Measurements from ENCODE around the gene FTHL17.

Gene FTHL17

DNA sequence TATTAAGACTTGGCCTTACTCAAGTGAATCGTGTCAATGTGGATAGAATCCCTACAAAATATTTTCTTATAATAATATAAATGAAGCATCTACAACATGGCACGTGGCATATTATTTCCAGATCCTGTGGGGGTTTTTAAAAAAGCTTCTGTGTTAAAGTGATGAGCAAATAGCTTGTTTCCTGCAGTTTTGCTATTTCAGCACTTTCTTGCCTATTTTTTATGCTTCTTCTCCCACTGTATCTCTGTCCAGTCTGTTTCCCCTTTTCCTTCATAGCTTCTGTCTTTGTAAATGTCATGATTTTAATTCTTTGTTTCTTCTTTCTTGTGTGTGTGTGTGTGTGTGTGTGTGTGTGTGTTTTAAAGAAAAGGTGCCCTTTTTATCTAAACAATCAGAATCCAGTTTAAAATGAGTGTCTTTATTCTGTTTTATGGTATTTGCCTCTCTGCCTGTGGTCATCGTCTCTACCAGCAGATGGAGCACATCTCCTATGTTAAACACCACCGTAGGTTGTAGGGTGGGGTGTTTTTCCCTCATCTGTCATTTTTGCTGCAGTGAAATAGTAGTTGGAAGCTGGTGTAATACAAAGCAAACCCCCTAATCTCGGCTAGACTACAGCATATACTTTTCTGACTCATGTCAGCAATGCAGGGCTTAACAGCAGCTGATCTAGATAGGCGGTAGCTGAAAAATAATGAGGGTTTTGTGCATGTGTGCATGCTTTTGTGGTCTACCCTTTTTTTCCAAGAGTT is 33.1 kb downstream of the FTHL17 start:
- peak; percentile 9 to 18 for DNase-seq (ENCODE audit: low read depth in 2 of 2)

DNA sequence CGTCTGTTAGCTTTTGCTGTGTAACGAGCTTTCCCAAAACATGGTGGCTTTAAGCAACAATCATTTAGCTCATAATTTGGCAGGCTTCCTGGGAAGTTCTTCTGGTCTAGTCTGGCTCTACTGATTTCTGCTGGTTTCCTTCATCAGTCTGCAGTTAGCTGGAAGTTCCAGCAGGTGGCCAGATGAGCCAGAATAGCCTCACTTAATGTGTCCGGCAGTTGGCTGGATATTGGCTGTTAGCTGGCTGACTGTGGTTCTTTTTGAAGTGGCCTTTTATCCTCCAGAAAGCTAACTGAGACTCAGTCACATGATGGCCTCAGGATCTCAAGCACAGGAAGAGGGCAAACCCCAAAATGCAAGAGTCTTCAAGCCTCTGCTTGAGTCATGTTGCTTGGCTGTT is 34.9 kb downstream of the FTHL17 start:
- peak in 1 of 2 experiments; percentile 7 for DNase-seq (ENCODE audit: low read depth in 2 of 2)

- DNase-seq (ENCODE audit: low read depth in 2 of 2) = no peak
Measured at GRCh38 chrX:31027351-31027750, 44.5 kb downstream of the FTHL17 start.

DNA sequence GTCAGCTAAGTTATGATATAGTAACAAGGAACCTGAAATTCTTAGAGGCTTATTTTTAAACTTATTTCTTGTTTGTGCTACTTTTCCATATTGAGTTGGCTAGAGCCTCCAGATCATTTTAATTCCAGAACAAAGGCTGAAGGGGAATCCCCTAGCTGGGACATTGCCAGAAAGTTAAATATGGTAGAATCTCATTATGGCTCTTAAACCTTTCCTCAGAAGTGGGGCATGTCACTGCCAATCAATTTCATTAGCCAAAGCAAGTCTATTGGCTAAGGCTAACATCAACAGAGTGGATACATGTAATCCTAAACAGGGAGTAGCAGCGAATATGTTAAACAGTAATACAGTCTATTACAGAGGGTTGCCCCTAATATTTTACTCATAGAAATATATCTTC is 47.0 kb downstream of the FTHL17 start:
- DNase-seq (ENCODE audit: low read depth in 2 of 2) = no peak

DNA sequence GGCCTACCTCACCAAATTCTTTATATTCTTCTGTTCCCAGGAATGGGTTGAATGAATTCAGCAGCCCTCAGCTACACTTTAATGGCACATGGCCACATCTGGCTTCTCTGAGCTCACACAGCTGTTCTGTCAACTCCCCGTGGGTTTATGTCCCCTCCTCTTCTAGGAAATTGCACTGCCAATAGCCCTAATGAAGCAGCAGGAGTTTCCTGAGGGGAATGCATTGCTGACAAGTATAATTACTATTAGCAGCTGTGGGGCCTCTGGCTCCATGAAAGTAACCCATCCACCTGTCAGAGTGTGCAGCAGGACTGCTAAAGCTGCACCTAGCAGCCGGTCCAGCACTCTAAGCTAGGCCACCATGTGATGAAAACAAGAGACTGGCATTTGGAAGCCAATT is 50.3 kb downstream of the FTHL17 start:
- DNase-seq (ENCODE audit: low read depth in 2 of 2) = no peak

All from fibroblast of skin of left quadriceps (primary cell).